ENCODE results near the gene P2RY11.

P2RY11 gene

GRCh38 chr19:10146142-10146541, 34.6 kb downstream of the P2RY11 start:
- CTCF ChIA-PET, result no interaction called here
- TF ChIP-seq CTCF (conservative IDR thresholded peaks at IDR 0.05; ENCODE audit: low read depth), result no peak
- POLR2A ChIA-PET (ENCODE audit: low non-redundant PET), result no interaction called here
- H3K27ac ChIP-seq, result no peak overlapping the region
- DNase-seq (ENCODE audit: low spot score), result no peak

- no peak overlapping the region for H3K27ac ChIP-seq
- ChIA-PET POLR2A (ENCODE audit: low non-redundant PET) (no interaction called here), CTCF (no interaction called here)
- no peak for DNase-seq (ENCODE audit: low spot score)
- no peak for TF ChIP-seq CTCF (conservative IDR thresholded peaks at IDR 0.05; ENCODE audit: low read depth)
Measured at GRCh38 chr19:10149427-10149826, 37.9 kb downstream of the P2RY11 start.

GRCh38 chr19:10151521-10151920, 40.0 kb downstream of the P2RY11 start:
- ChIA-PET POLR2A (ENCODE audit: low non-redundant PET) (interaction anchor here (0.5 kb wide), 1 partner anchor 75 kb away, joined by 4 read pairs; no protein-coding TSS in a partner anchor), CTCF (no interaction called here)
- H3K27ac ChIP-seq, result no peak overlapping the region
- DNase-seq (ENCODE audit: low spot score), result no peak
- no peak for TF ChIP-seq CTCF (conservative IDR thresholded peaks at IDR 0.05; ENCODE audit: low read depth)

GRCh38 chr19:10152100-10152499, 40.6 kb downstream of the P2RY11 start:
- no peak overlapping the region for H3K27ac ChIP-seq
- no peak for DNase-seq (ENCODE audit: low spot score)
- TF ChIP-seq CTCF (conservative IDR thresholded peaks at IDR 0.05; ENCODE audit: low read depth), result no peak
- ChIA-PET CTCF (no interaction called here), POLR2A (ENCODE audit: low non-redundant PET) (no interaction called here)

GRCh38 chr19:10155839-10156238, 44.3 kb downstream of the P2RY11 start:
- TF ChIP-seq CTCF (conservative IDR thresholded peaks at IDR 0.05; ENCODE audit: low read depth), result no peak
- no peak for DNase-seq (ENCODE audit: low spot score)
- ChIA-PET POLR2A (ENCODE audit: low non-redundant PET) (no interaction called here), CTCF (no interaction called here)
- no peak overlapping the region for H3K27ac ChIP-seq

GRCh38 chr19:10158071-10158470, 46.6 kb downstream of the P2RY11 start:
- TF ChIP-seq CTCF (conservative IDR thresholded peaks at IDR 0.05; ENCODE audit: low read depth), result no peak
- POLR2A ChIA-PET (ENCODE audit: low non-redundant PET), result no interaction called here
- H3K27ac ChIP-seq, result 0 out of 2 replicates have a peak overlapping the region, but pooled peaks have one; percentile 2
- no peak for DNase-seq (ENCODE audit: low spot score)
- CTCF ChIA-PET, result no interaction called here

GRCh38 chr19:10158485-10158884, 47.0 kb downstream of the P2RY11 start:
- ChIA-PET POLR2A (ENCODE audit: low non-redundant PET) (no interaction called here), CTCF (no interaction called here)
- H3K27ac ChIP-seq, result 0 out of 2 replicates have a peak overlapping the region, but pooled peaks have one; percentile 2
- DNase-seq (ENCODE audit: low spot score), result no peak
- no peak for TF ChIP-seq CTCF (conservative IDR thresholded peaks at IDR 0.05; ENCODE audit: low read depth)

Data from RWPE1 (cell line).